ENCODE results near the gene TMPRSS11E.
"Not testable (repeated sequence)": the region's sequence is repeated elsewhere in the genome, so short reads cannot be mapped to it uniquely, and the experiment has no call there.

TMPRSS11E gene

GRCh38 chr4:68499021-68499420 lies 51.8 kb downstream of the TMPRSS11E start:
- Histone ChIP-seq H3K27me3 (ENCODE audit: insufficient read depth, low read length, poor library complexity, severe bottlenecking) (no peaks in the 10 kb centered on the region), H4K20me1 (ENCODE audit: insufficient read depth, low read length, poor library complexity, severe bottlenecking) (no peaks in the 10 kb centered on the region), H3K4me1 (ENCODE audit: insufficient read depth, low read length, poor library complexity, severe bottlenecking) (peaks cover 9% of the 10 kb centered on the region), H3K9me2 (replicated peaks; ENCODE audit: low read depth, low read length) (no peaks in the 10 kb centered on the region), H3K36me3 (ENCODE audit: insufficient read depth, low read length) (no peaks in the 10 kb centered on the region), H3K79me2 (ENCODE audit: insufficient read depth, low read length) (no peaks in the 10 kb centered on the region), H3K4me3 (ENCODE audit: low read length, poor library complexity, severe bottlenecking) (no peak overlapping the region), H3F3A (ENCODE audit: low read depth) (no peaks in the 10 kb centered on the region), H3K9me3 (ENCODE audit: insufficient read depth, low read depth, low read length) (no peaks in the 10 kb centered on the region), H3K4me2 (ENCODE audit: low read depth, low read length, poor library complexity, severe bottlenecking) (no peak overlapping the region), H2AFZ (ENCODE audit: low read length) (no peak overlapping the region), H3K9ac (ENCODE audit: low read depth, low read length, poor library complexity, severe bottlenecking) (no peak overlapping the region)
- TF ChIP-seq CTCF (conservative IDR thresholded peaks at IDR 0.05; ENCODE audit: low read length) (no peak), EZH2phosphoT487 (IDR thresholded peaks at IDR 0.05; ENCODE audit: borderline replicate concordance) (no peak)

- not testable (repeated sequence) for H3K36me3 ChIP-seq (ENCODE audit: insufficient read depth, low read length); H3K9me3 ChIP-seq (ENCODE audit: insufficient read depth, low read depth, low read length); H4K20me1 ChIP-seq (ENCODE audit: insufficient read depth, low read length, poor library complexity, severe bottlenecking); H3K4me1 ChIP-seq (ENCODE audit: insufficient read depth, low read length, poor library complexity, severe bottlenecking); H3K4me2 ChIP-seq (ENCODE audit: low read depth, low read length, poor library complexity, severe bottlenecking); H3K79me2 ChIP-seq (ENCODE audit: insufficient read depth, low read length); H3F3A ChIP-seq (ENCODE audit: low read depth); H3K9me2 ChIP-seq (replicated peaks; ENCODE audit: low read depth, low read length); H3K4me3 ChIP-seq (ENCODE audit: low read length, poor library complexity, severe bottlenecking); H3K9ac ChIP-seq (ENCODE audit: low read depth, low read length, poor library complexity, severe bottlenecking); H2AFZ ChIP-seq (ENCODE audit: low read length); H3K27me3 ChIP-seq (ENCODE audit: insufficient read depth, low read length, poor library complexity, severe bottlenecking)
These were observed 56.2 kb downstream of the TMPRSS11E start for GRCh38 chr4:68503462-68503861.

GRCh38 chr4:68504836-68505235 lies 57.6 kb downstream of the TMPRSS11E start:
- not testable (repeated sequence) for H2AFZ ChIP-seq (ENCODE audit: low read length); H3K9me2 ChIP-seq (replicated peaks; ENCODE audit: low read depth, low read length); H3K9me3 ChIP-seq (ENCODE audit: insufficient read depth, low read depth, low read length); H3F3A ChIP-seq (ENCODE audit: low read depth); H3K4me3 ChIP-seq (ENCODE audit: low read length, poor library complexity, severe bottlenecking); H3K4me2 ChIP-seq (ENCODE audit: low read depth, low read length, poor library complexity, severe bottlenecking); H3K4me1 ChIP-seq (ENCODE audit: insufficient read depth, low read length, poor library complexity, severe bottlenecking); H4K20me1 ChIP-seq (ENCODE audit: insufficient read depth, low read length, poor library complexity, severe bottlenecking); H3K79me2 ChIP-seq (ENCODE audit: insufficient read depth, low read length); H3K9ac ChIP-seq (ENCODE audit: low read depth, low read length, poor library complexity, severe bottlenecking); H3K27me3 ChIP-seq (ENCODE audit: insufficient read depth, low read length, poor library complexity, severe bottlenecking); H3K36me3 ChIP-seq (ENCODE audit: insufficient read depth, low read length)

GRCh38 chr4:68505452-68505851 lies 58.2 kb downstream of the TMPRSS11E start:
- H3K27me3 ChIP-seq (ENCODE audit: insufficient read depth, low read length, poor library complexity, severe bottlenecking); H3K4me3 ChIP-seq (ENCODE audit: low read length, poor library complexity, severe bottlenecking); H3K79me2 ChIP-seq (ENCODE audit: insufficient read depth, low read length): not testable (repeated sequence)

GRCh38 chr4:68518889-68519288 lies 71.6 kb downstream of the TMPRSS11E start:
- H3K79me2 ChIP-seq (ENCODE audit: insufficient read depth, low read length): no peaks in the 10 kb centered on the region
- no peaks in the 10 kb centered on the region for H3K4me1 ChIP-seq (ENCODE audit: insufficient read depth, low read length, poor library complexity, severe bottlenecking)
- no peaks in the 10 kb centered on the region for H3F3A ChIP-seq (ENCODE audit: low read depth)
- no peak for TF ChIP-seq EZH2phosphoT487 (IDR thresholded peaks at IDR 0.05; ENCODE audit: borderline replicate concordance)
- no peak for TF ChIP-seq CTCF (conservative IDR thresholded peaks at IDR 0.05; ENCODE audit: low read length)
- H3K9me2 ChIP-seq (replicated peaks; ENCODE audit: low read depth, low read length): no peaks in the 10 kb centered on the region
- H3K27me3 ChIP-seq (ENCODE audit: insufficient read depth, low read length, poor library complexity, severe bottlenecking): no peaks in the 10 kb centered on the region
- no peaks in the 10 kb centered on the region for H3K9me3 ChIP-seq (ENCODE audit: insufficient read depth, low read depth, low read length)
- no peaks in the 10 kb centered on the region for H3K36me3 ChIP-seq (ENCODE audit: insufficient read depth, low read length)
- H3K4me3 ChIP-seq (ENCODE audit: low read length, poor library complexity, severe bottlenecking): no peak overlapping the region
- H3K4me2 ChIP-seq (ENCODE audit: low read depth, low read length, poor library complexity, severe bottlenecking): no peak overlapping the region
- no peak overlapping the region for H2AFZ ChIP-seq (ENCODE audit: low read length)
- no peaks in the 10 kb centered on the region for H4K20me1 ChIP-seq (ENCODE audit: insufficient read depth, low read length, poor library complexity, severe bottlenecking)
- H3K9ac ChIP-seq (ENCODE audit: low read depth, low read length, poor library complexity, severe bottlenecking): no peak overlapping the region

More at GRCh38 chr4:68505452-68505851, 58.2 kb downstream of the TMPRSS11E start:
- not testable (repeated sequence) for H3F3A ChIP-seq (ENCODE audit: low read depth); H4K20me1 ChIP-seq (ENCODE audit: insufficient read depth, low read length, poor library complexity, severe bottlenecking); H3K36me3 ChIP-seq (ENCODE audit: insufficient read depth, low read length); H3K4me1 ChIP-seq (ENCODE audit: insufficient read depth, low read length, poor library complexity, severe bottlenecking); H3K4me2 ChIP-seq (ENCODE audit: low read depth, low read length, poor library complexity, severe bottlenecking); H3K9me3 ChIP-seq (ENCODE audit: insufficient read depth, low read depth, low read length); H2AFZ ChIP-seq (ENCODE audit: low read length); H3K9me2 ChIP-seq (replicated peaks; ENCODE audit: low read depth, low read length); H3K9ac ChIP-seq (ENCODE audit: low read depth, low read length, poor library complexity, severe bottlenecking)
